HG03097 (cell line): ENCODE measurements around the gene ATP2C2.
A peak's percentile ranks its signal among the peaks of the same experiment; 100 is the strongest.

ENCODE experiments used
- ATAC-seq: cut with Tn5 transposase; IDR thresholded peaks from one replicate; pipeline ENCODE4 v1.9.1; 2021; ENCODE audit not compliant: unreplicated experiment, low FRiP score

Gene ATP2C2

DNA sequence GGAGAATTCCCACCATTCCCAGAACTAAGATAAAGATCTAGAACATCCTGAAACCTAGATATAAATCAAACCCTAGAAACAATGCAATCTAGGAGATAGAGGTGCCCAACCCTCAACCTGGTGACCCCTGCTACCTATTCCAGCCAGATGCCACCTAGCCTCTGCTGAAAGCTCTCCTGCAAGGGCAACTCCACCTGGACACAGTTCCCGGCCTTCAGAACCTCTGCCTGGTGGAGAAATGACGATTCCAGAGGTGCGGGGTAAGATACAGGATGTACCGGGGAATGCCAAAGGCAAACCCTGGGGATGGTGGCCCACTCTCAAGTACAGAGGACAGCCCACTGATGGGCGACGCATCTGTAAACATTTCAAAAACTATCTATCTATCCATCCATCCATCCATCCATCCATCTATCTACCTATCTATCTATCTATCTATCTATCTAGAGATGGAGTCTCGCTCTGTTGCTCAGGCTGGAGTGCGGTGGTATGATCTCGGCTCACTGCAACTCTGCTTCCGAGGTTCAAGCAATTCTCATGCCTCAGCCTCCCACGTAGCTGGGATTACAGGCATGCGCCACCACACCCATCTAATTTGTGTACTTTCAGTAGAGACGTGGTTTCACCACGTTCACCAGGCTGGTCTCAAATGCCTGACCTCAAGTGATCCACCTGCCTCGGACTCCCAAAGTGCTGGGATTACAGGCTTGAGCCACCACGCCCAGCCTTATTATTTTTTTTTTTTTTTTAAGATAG lies 117.1 kb downstream of the ATP2C2 start:
- no peak for ATAC-seq

DNA sequence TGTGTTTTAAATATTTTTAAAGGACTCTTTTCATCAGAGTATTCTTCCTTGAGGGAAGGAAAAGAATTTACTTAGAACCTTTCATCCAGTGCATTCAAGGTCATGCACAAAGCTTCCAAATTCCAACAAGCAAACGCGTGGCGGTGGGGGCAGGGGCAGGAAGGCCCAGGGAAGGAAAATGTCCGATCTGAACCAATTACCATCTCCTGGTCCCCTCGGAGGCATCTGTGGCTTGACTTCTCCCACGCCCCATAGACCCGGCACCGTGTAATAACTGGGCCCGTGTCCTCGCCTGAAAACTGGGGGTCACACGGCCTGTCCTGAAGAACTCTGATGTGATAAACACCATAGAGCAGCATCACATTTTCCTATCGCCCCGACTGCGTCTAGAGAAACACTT lies 117.8 kb downstream of the ATP2C2 start:
- no peak for ATAC-seq

DNA sequence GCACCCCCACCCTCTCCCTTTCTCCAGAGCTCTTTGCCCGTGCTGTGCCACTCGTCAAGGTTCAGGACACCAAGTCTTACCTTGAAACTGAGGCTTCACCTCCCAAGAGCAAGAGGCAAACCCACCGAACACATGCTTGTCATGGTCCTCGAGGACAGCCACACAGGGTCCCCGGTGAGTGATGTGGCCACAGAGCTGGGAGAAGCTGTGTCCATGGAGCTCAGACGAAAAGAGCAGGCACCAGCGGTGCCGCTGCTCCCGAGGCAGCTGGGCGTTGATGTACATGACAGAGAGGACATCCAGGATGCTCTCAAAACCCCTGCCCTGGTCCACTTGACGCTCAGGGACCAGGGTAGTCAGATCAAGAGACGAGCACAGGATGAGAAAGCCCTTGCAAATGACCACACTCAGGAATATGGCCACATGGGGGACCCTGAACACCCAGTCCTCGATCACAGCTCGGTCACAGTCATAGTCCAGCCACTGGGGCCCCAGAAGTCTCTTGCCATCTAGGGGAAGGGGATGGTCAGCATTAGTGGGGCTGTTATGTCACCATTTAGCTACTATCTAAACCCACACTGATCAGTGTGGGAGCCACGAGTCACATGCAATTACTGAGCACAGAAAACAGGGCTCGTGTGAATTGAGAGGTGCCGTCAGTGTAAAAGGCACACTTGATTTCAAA lies 118.4 kb downstream of the ATP2C2 start:
- no peak for ATAC-seq

DNA sequence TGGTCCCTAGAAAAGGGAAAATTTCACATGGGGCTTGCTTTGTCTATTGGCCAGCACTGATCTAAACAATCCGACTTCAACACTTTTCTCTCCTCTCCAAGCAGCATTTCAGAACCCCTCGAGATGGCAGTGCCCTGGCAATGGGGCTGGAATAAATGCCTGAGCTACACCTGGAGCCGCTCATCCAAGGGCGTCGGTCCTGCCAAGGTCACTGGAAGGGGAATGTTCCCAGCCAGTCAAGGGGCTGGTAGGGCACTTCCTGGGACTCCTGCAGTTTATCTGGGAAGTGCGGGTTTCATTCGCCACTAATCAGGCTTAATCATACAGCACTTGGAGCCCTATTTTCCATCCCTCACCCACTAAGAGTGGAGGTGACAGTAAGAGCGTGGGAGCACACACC lies 119.0 kb downstream of the ATP2C2 start:
- ATAC-seq = no peak

DNA sequence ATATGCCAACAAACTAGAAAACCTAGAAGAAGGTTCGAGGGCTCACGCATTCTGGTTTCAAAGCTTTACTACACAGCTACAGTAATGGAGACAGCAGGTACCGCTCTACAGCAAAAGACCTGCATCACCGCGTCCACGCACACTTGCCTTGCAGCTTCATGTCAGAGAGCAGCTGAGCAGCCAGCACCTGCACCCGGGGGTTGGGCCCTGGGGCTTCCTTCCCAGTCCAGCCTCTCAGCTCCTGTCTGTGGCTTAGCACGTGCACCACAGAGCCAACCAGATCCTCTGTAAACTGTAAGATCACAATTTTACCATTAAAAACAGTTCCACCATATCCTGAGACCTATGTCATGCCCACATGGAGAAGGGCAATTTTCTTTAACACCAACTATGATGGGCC lies 120.8 kb downstream of the ATP2C2 start:
- ATAC-seq = no peak

DNA sequence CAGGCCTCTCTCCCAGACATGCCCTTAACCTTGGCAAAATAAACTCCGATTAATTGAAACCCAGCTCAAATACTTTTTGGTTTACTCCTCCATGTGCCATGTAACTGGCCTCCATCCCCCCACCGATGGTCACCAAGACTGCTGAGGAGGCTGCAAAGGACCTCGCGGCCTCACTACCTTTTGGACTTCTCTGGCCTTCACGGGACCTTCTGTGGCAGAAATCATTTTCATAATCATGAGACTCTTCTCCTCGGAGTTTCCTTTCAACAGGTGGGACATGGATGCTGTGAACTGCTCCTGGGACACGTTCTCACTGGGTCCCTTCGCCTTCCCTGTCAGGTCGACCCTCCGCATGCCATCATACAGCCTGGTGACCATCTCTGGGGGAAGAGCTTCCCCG lies 127.2 kb downstream of the ATP2C2 start:
- no peak for ATAC-seq

DNA sequence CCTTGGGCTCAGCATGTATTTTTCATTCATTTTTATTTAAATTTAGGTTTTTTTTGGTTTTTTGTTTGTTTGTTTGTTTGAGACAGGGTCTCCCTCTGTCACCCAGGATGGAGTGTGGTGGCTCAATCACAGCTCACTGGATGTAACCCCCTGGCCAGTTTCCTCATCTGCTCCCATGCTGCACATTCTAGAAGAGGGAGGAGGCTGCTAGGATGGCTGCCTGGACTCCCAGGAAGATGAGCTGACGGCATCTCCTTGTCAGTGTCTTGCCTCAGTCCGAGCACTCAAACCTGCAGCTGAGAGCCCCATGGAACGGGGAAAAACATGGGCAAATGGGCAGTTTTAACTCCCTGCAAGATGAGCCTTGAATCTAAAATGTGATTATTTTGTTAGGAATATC lies 128.7 kb downstream of the ATP2C2 start:
- no peak for ATAC-seq

DNA sequence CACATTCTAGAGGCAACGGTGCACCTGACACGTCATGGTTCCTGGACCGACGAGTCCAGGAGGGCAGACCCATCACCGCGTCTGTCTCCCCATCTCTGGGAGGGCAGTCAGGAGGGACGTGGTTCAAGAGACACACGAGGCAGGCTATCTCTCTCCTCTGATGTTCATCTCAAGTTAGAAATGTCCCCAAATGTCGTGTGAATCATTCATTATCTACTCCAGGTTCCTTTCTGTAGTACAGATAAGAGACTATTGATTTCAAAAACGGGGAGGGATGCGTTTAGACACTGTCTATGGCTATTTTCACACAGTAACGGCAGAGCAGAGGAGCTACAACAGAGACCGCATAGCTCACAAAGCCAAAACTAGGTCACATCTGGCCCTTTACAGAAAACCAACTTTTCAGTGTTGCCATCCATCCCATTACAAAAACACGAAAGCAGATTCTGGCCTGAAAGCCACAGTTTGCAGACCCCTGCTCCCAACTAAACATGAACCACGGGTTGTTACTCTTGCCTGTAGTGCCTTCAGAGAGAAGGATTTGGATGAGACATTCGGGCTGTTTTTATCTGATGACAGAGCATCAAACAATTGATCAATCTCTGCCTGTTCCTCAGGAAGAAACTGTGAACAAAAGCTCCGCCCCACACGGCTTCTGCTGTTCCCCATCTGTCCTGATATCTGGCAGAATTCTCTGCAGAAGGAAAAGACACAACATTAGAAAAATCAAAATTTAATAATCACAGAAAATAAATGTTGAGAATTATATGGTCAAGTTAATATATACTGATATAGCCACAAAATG lies 129.3 kb downstream of the ATP2C2 start:
- ATAC-seq = no peak

DNA sequence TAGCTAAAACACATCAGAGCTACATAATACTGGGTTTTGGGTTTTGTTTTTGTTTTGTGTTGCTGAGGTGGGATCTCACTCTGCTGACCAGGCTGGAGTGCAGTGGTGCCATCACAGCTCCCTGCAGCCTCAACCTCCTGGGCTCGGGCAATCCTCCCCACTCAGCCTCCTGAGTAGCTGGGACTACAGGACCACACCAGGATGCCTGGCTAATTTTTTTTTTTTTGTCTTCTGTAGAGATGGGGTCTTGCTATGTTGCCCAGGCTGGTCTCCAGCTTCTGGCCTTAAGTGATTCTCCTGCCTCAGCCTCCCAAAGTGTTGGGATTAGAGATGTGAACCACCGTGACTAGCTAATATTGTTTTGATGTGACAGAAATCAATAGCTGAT lies 129.9 kb downstream of the ATP2C2 start:
- no peak for ATAC-seq

DNA sequence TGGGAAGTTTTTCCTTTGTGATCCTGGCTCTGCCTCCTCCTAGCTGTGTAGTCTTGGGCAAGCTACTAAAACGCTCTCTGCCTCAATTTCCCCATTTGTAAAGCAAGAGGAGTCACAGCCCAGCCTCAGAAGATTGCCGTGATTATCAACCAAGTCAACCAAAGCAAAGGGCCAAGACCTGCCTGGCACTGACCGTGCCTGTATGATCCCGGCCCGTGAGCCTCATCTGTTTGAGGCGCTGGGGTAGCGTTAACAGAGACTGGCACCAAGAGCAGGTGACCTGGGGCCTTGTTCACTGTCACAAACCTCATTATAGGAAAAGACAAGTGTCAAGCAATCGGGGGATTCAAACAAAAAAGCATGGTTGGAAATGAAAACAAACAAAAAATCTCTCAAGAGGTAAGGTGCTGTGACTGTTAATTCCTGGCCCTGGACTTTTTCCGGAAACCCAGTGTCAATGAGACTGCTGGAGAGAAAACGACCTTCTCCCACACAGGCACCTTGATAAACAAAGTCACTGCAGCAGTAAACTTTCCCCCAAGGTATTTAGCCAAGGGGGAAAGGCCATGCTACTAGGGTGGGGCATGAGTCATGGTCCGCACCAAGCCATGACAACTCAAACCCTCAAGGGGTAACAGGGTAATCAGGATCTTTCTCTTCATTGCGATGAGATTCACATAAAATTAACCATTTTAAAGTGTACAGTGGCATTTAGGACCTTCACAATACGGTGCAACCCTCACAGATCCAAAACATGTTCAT lies 130.7 kb downstream of the ATP2C2 start:
- ATAC-seq = no peak

DNA sequence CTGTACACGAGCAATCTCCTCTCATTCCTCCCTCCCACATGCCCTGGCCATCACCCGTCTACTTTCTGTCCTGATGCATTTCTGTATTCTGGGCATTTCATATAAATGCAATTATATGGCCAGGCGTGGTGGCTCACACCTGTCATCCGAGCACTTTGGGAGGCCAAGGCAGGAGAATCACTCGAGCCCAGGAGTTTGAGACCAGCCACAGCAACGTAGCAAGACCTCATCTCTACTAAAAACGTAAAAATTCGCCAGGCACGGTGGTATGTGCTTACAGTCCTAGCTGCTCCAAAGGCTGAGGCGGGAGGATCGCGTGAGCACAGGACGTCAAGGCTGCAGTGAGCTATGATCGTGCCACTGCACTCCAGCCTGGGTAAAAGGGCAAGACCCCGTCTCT lies 131.3 kb downstream of the ATP2C2 start:
- ATAC-seq = no peak

DNA sequence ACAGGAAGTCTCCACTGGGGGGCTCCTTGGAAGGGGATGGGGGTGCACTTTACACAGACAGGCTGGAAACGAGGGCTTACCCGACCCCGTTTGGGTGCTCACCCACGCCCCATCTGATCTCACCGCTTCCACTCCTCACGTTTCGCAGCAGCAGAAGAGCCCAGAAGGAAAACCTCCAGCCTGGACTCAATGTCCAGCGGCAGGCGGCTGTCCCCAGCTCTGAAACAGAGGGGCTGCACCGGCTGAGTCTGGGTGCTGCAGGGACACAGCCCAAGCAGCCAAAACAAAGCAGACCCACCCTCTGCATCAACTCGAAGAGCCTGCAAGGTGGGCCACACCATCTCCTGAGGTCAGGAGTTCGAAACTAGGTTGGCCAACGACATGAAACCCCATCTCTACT lies 132.2 kb downstream of the ATP2C2 start:
- no peak for ATAC-seq

DNA sequence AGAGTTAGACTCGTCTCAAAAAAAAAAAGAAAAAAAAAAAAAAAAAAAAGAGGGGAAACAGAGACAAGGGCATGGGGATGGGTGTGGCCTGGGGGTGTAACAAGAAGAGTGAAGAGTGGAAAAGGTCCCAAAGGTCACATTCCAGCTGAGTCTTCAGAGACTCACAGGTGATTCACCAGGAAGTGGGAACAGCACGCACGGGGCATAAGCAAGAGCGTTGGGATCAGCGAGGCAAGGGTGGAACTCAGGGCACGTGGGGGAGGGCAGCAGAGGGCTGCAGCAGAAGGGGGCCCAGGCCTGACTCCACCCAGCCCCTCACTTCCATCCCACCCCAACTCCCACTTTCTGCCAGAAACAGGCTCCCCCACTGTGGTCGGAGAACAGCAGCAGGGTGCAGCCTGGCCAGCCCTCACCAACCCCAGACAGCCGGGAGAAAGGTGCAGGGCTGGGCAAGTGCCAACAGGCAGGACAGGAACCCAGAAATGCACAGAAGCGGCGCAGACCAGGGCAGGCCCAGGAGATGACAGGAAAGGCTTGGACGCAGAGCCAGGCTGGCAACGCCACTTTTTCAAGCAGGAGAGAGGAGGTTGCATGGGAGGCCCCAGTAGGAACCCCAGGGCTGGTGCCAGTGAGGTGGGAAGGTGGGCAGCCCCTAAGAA lies 132.9 kb downstream of the ATP2C2 start:
- no peak for ATAC-seq

DNA sequence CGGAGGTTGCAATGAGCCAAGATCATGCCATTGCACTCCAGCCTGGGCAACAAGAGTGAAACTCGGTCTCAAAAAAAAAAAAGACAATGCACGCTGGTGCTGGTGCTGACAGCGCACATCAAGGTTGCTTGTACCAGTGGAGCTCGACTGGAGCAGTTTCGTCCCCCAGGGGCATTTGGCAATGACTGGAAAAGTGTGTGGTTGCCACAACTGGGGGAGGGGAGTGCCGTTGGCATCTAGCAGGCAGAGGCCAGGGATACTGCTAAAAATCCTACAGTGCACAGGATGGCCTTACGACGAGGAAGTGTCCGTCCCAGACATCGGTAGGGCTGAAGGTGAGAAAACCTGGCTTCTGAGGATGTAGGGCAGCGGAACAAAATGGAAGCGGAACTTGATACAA lies 133.7 kb downstream of the ATP2C2 start:
- no peak for ATAC-seq

DNA sequence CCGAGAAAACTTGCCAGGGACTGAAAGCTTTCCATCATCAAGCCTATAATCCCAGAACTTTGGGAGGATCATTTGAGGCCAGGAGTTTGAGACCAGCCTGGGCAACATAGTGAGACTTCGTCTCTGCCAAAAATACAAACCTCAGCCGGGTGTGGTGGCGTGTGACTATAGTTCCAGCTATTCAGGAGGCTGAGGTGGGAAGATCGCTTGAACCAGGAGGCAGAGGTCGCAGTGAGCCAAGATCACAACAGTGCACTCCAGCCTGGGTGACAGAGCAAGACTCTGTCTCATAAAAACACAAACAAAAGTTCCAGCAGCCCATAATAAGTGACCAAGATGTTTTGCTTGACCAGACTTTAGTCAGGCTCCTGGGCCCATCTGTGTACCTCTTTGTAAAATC lies 134.2 kb downstream of the ATP2C2 start:
- no peak for ATAC-seq

DNA sequence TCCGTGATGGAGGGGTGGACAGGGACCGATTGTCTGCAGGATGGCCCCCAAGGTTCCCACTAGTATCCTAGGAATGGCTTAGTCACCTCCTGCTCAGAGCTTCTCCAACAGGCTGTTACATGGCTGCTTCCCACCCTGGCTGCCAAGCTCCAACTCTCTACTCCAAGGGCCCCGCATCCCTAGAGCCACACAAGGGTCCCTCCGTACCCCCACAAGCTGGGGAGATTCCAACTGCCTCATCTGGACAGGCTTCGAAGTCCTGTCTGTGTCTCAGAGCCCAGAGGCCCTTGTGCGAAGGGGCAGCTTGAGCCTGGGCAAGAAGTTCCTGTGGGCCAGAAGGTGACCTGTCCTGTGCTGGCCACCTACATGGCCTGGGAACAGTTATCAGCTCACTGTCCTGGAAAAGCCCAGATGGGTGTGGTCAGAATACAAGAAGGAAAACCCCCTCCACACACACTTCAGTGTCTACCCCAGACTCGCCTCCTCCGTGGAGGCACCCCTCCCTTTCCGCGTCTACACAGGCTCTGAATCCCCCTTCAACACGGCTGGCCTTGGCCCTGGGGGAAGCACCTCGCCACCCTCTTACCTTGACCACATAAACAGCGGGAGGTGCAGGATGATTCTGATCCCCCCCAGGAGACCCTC lies 135.5 kb downstream of the ATP2C2 start:
- ATAC-seq = no peak

DNA sequence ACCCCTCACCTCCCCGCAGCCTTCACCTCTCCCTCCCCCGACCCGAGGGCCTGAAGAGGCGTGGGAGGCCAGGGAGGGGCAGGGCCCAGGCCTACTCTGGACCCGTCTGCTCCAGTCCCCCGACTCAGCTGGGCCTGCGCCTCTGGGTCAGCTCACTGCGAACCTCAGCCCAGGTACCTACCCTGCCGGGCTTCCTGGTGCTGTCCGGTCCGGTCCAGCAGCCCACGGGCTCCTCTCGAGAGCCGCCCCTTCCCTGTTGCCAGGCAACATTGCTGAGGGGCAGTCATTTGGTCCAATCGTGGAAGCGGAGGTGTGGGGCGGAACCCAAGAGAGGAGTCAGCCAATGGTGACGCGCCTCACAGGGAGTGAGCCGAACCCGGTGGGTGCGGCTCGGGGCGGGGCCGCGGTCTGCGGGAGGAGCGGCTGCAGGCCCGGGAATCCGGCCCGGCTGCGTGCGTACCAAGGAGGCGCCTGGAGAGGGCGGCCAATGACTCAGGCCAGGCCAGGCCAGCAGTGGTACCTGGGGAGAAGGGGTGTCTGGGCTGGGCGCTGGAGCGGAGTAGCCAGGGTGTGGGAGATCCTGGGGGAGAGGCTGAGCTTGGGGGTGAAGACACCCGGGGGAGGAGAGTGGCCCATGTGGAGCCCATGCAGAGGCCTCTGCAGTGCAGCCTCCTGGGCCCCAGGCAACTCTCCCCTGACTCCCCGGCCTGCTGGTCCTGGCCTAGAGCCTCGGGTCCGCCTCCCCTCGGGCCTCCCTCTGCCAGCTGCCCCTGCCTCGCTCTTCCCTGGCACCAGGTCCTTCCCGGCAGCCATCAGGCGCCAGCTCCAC lies 136.3 kb downstream of the ATP2C2 start, which contains the start of gene MEAK7:
TSS of gene MEAK7 (minus strand) at position 240 of the 829 bp plus-strand sequence. CDS start 6,573 bp downstream, outside the sequence.
- ATAC-seq = peak; percentile 92

DNA sequence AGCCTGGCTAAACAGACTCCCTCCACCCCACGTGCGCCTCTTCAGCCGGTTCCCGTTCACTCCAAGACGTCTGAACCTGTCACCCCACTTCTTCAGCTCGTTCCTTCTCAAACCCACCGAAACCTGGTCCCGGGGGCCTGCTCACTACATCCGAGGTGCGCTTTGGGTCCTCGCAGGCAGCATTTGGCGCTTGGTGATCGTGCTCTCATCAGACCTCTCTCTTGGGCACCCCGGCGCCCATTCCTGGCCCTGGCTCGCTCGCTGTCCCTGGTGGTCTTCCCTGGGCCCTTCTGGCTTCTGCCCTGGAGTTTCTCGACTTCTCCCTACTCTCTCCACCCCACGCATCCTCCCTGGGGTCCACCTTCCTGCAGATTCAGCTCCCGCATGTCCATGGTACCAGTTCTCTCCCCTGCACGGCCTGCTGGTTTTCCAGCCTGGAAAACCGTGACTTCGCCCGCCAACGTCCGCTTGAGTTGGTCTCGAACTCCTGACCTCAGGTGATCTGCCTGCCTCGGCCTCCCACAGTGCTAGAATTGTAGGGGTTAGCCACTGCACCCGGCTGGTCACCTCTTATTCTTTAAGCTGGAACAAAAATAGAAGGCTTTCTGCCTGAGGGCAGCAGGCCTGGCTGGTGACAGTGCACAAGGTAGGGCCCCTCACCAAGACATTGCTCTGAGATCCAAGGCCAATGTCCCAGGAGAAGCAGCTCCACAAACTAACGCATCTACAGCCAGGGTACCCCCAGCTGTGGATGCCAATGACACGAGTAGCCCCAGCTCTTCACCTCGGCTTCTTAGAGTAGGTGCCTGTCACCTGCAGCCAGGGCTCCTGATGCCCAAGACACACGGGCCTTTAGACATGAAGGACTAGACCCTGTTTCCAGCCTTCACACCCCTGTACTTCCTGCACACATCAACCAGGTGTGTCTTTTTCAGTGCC lies 137.2 kb downstream of the ATP2C2 start:
- no peak for ATAC-seq
